Spleen (tissue), 11 donors: ENCODE measurements around the gene GLIS1. TPM values are rescaled to one million over a fixed set of nuclear protein-coding genes. Genes with fewer than 3 reads are reported as not detected.

Experiments
- DNase-seq: peaks from one replicate; pipeline ENCODE4 v3.0.0-alpha.2; 2020
- H3K27ac ChIP-seq, 8 donors: fragments of 200-600 bp; sonication (generic) in 7 of 8; 1 replicate in 4 of 8; 2 replicates in 4 of 8; pipeline versions ENCODE4 v1.5.0 to v1.8.0; 2016 to 2021; ENCODE audit warnings: inconsistent platforms in 4 of 8, mild to moderate bottlenecking in 4 of 8, moderate library complexity in 1 of 8
- H3K27me3 ChIP-seq, 7 donors: fragments of 200-600 bp; sonication (generic) in 6 of 7; replicated peaks in 1 of 7; 1 replicate in 4 of 7; 2 replicates in 3 of 7; pipeline versions ENCODE4 v1.5.0 to v1.8.0; 2016 to 2021; ENCODE audit warnings: inconsistent platforms in 3 of 7, mild to moderate bottlenecking in 1 of 7
- H3K36me3 ChIP-seq, 6 donors: fragments of 200-600 bp; sonication (generic) in 5 of 6; 1 replicate in 4 of 6; 2 replicates in 2 of 6; pipeline versions ENCODE4 v1.5.0 to v1.8.0; 2016 to 2021; ENCODE audit warnings: inconsistent platforms in 2 of 6
- H3K4me1 ChIP-seq, 6 donors: fragments of 200-600 bp; sonication (generic) in 5 of 6; 1 replicate in 3 of 6; 2 replicates in 3 of 6; pipeline versions ENCODE4 v1.5.0 to v1.8.0; 2016 to 2021; ENCODE audit warnings: inconsistent platforms in 3 of 6
- H3K4me3 ChIP-seq, 8 donors: fragments of 200-600 bp; sonication (generic) in 7 of 8; 1 replicate in 4 of 8; 2 replicates in 4 of 8; pipeline versions ENCODE4 v1.5.0 to v1.8.0; 2016 to 2021; ENCODE audit warnings: inconsistent platforms in 4 of 8, mild to moderate bottlenecking in 4 of 8, moderate library complexity in 2 of 8
- H3K9me3 ChIP-seq, 8 donors: fragments of 200-600 bp; sonication (generic) in 7 of 8; 1 replicate in 4 of 8; 2 replicates in 4 of 8; pipeline versions ENCODE4 v1.5.0 to v1.8.0; 2016 to 2021; ENCODE audit warnings: inconsistent platforms in 4 of 8
- CTCF ChIP-seq, 11 experiments: fragments of 200-600 bp in 7 of 11; fragments of 450-650 bp in 4 of 11; sonication (generic) in 4 of 11; IDR thresholded peaks in 8 of 11; conservative IDR thresholded peaks in 3 of 11; 1 replicate in 7 of 11; 2 replicates in 4 of 11; pipeline versions ENCODE4 v1.4.0 to v1.8.0; 2016 to 2021; ENCODE audit warnings: antibody characterized with exemption in 11 of 11, inconsistent platforms in 4 of 11, mild to moderate bottlenecking in 1 of 11
- POLR2A ChIP-seq, 3 donors: fragments of 450-650 bp; IDR thresholded peaks; one replicate each; pipeline ENCODE4 v1.5.1; 2017; ENCODE audit warnings: antibody characterized with exemption in 3 of 3, mild to moderate bottlenecking in 1 of 3
- POLR2AphosphoS5 ChIP-seq, 3 donors: sonication (generic); formaldehyde crosslinking; IDR thresholded peaks; one replicate each; pipeline ENCODE4 v1.5.1; 2017; ENCODE audit warnings: antibody characterized with exemption in 3 of 3
- WGBS, 5 donors: extraction: QIAGEN DNeasy Blood & Tissue Kit in 3 of 5; methylation state at CpG; one replicate each; pipeline versions ENCODE4 v1.1.5 to v1.1.7; 2013 to 2018; 5-methylcytosine and 5-hydroxymethylcytosine counted together
- intact Hi-C: fragments of 100-400 bp; cut with DNase I; formaldehyde crosslinking; loops from one replicate; pipeline ENCODE4 v1.15.0; 2023; ENCODE audit warnings: low total_unique reads
- polyA plus RNA-seq, 3 donors: library from polyadenylated mRNA; stranded (reverse); fragments of 200-250 nt; gene quantifications; one replicate each; pipeline ENCODE4 v1.2.1, GENCODE V29; 2013
- total RNA-seq, 7 donors: library from RNA; depleted of rRNA in 3 of 7; stranded (reverse); fragments of >200 nt in 3 of 7; fragmentation: NEBNext Ultra II Directional in 4 of 7; extraction: Animal tissue kit (Norgen Biotek cat#: 25700) in 4 of 7; gene quantifications; one replicate each; pipeline versions ENCODE4 v1.1.0 to v1.2.1, GENCODE V29; 2016 to 2021
- donor health status: healthy with polysubstance abuse.
- donor health status: DM: no; HTN: no; CAD: no; lungs with moderate emphysema.
- donor health status: DM: no; HTN: no; CAD: no.
- donor health status: Bipolar disorder and iron deficiency.
- donor health status: healthy.
- donor health status: DM: no; HTN: no; CAD: no.
- donor health status: DM: yes; HTN: yes; CAD: no.

GLIS1 gene
- total and polyA plus RNA-seq, 10 donors, result 0.04 to 0.39 (median 0.26) TPM; not detected in 5

GRCh38 chr1:53553734-53554509 lies 185.0 kb downstream of the GLIS1 start:
- DNase-seq, result peak; percentile 41
- no peaks in the 10 kb centered on the region for H3K27me3 ChIP-seq
- no peaks in the 10 kb centered on the region for H3K4me1 ChIP-seq
- TF ChIP-seq CTCF (IDR thresholded peaks at IDR 0.05 in 8 of 11, conservative IDR thresholded peaks at IDR 0.05 in 3 of 11) (no peak), POLR2A (IDR thresholded peaks at IDR 0.05) (no peak), POLR2AphosphoS5 (IDR thresholded peaks at IDR 0.05) (no peak)
- H3K4me3 ChIP-seq, result no peak overlapping the region
- no peaks in the 10 kb centered on the region for H3K36me3 ChIP-seq
- H3K27ac ChIP-seq, result no peak overlapping the region
- 78 to 82% (median 78%) methylated on average over 6 to 8 of the region's 8 CpGs for WGBS, 5 donors
- intact Hi-C loops, result no loop called here
- no peaks in the 10 kb centered on the region for H3K9me3 ChIP-seq

GRCh38 chr1:53552981-53553733 lies 185.8 kb downstream of the GLIS1 start:
- TF ChIP-seq CTCF (IDR thresholded peaks at IDR 0.05 in 8 of 11, conservative IDR thresholded peaks at IDR 0.05 in 3 of 11) (no peak), POLR2AphosphoS5 (IDR thresholded peaks at IDR 0.05) (no peak), POLR2A (IDR thresholded peaks at IDR 0.05) (no peak)
- no peaks in the 10 kb centered on the region for H3K9me3 ChIP-seq

GRCh38 chr1:53552146-53552861 lies 186.7 kb downstream of the GLIS1 start:
- Histone ChIP-seq H3K4me1 (no peaks in the 10 kb centered on the region), H3K27ac (no peak overlapping the region), H3K36me3 (no peaks in the 10 kb centered on the region), H3K9me3 (no peaks in the 10 kb centered on the region), H3K27me3 (no peaks in the 10 kb centered on the region), H3K4me3 (no peak overlapping the region)
- intact Hi-C loops, result no loop called here
- WGBS, 5 donors, result 58 to 70% (median 69%) methylated on average over 10 of the region's 10 CpGs
- no peak for TF ChIP-seq POLR2A (IDR thresholded peaks at IDR 0.05)
- no peak for TF ChIP-seq CTCF (IDR thresholded peaks at IDR 0.05 in 8 of 11, conservative IDR thresholded peaks at IDR 0.05 in 3 of 11)
- no peak for TF ChIP-seq POLR2AphosphoS5 (IDR thresholded peaks at IDR 0.05)
- DNase-seq, result peak; percentile 47

More at GRCh38 chr1:53552981-53553733, 185.8 kb downstream of the GLIS1 start:
- H3K4me3 ChIP-seq, result no peak overlapping the region
- intact Hi-C loops, result no loop called here
- WGBS, 5 donors, result 76 to 85% (median 82%) methylated on average over 10 of the region's 10 CpGs
- H3K36me3 ChIP-seq, result no peaks in the 10 kb centered on the region
- no peaks in the 10 kb centered on the region for H3K4me1 ChIP-seq
- DNase-seq, result peak; percentile 53
- H3K27ac ChIP-seq, result no peak overlapping the region
- no peaks in the 10 kb centered on the region for H3K27me3 ChIP-seq
